ENCODE results near the gene LRRC4.

- TF ChIP-seq CTCF (IDR thresholded peaks at IDR 0.05) = no peak
- TF ChIP-seq POLR2A (IDR thresholded peaks at IDR 0.05) = no peak
Measured at GRCh38 chr7:128000854-128001265, 30.4 kb downstream of the LRRC4 start.

All from testis (tissue), 2 donors.